ENCODE results near the gene SOD3.
A peak's percentile ranks its signal among the peaks of the same experiment; 100 is the strongest.

Gene SOD3

DNA sequence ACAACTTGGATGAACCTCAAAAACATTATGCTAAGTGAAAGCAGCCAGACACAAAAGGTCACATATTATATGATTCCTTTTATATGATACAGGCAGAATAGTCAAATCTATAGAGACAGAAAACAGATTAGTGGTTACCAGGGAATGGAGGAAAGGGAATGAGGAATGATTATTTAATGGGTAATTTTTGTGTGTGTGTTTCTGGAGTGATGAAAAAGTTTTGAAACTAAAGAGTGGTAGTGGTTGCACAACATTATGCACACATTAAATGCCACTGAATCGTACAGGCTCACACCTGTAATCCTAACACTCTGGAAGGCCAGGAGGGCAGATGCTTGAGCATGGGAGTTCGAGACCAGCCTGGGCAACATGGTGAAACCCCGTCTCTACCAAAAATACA is 19.6 kb upstream of the SOD3 start:
- DNase-seq = no peak

DNA sequence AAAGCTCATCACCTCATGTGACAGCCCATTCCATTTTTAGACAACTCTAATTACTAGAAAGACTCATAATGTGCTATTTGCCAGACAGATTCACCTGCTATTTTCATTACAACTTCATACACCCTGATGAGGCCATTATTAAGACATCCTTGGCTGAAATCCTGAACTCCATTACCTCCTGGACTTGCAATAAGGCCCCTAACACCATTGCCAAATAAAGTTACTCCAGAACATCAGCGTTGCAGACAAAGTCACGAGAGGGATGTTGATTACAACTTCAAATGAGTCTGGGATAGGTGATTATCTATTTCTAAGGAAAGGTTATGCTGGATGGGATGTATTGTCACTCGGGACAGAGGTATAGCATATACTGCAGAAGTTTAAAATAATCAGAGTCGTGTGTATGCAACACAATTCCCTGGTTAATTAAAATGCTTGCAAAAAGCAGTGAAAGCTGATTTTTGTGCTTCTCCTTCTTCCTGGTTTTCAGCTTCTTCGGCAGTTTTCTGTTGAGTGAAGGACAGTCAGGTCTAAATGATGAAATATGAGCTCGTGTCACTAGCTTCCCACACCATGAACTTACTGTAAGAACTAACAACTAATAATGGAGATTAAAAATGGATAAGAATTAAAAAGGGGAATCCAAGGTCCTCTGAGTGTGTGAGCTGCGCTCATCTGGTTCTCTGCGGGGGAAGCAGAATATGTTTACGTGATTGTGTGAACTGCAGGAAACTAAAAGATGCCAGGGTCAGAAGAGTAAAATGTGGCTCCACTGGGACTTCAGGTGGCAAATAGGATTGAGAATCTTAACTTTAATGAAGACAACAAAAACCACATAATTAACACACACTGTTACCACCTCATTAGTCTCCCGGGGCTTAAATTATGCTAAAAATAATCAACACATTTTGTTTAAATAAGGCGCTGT is 17.6 kb upstream of the SOD3 start:
- no peak for DNase-seq

DNA sequence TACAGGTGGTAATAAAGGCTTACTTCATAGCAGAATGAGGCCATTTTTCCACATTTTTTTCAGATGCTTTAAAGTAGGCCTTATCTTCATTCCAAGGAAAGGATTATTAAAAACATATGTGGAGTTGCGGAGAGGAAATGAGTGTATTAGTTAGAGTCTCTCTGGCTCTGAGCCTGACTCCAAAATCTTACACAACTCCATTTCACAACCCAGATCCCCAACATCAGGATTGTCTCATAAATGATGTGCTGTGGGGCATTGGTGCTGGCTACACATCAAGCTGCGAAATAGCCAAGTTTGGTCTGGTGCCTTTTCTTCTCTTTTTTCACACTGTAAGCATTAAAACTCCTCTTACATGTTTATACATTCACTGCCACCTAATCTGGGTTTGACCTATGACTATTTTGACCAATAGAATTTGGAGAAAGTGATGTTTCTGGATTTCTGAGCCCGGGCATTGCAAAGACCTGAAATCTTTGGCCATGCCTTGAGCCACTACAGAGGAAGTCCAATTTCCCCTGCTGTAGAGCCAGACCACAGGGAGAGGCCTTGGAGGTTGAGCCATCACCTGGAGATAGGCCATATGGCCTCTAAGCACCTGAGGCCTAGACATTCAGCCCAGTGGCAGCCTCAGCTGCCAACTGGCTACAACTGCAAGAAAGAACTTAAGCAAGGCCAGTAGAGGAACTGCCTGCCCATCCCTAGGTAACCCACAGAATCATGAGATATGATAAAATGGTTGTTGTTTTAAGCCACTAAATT is 16.7 kb upstream of the SOD3 start:
- no peak for DNase-seq

DNA sequence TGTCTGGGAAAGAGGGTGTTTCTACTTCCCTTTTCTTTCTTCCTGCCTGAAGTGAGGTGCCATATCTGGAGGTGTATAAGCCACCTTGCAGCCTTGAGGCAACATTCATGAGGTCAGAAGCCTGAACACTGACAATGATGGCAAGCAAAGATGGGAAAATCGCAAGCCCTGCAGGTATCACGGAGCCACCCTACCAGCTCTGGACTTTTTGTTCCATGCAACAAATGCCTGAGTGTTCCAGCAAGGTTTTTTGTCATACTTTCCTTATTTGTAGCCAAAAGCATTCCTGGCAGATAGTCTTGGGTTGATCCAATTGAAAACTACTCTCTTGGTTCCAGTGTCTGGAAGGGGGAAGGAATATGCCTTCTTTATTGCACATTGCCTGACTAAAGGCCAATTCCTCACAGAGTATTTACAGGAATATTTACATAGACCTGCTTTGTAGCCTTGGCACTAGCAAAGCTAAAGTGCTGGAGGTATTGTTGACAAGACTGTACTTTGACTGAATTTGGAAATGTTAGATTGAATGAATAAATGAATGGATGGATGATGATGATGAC is 14.4 kb upstream of the SOD3 start:
- DNase-seq = no peak

DNA sequence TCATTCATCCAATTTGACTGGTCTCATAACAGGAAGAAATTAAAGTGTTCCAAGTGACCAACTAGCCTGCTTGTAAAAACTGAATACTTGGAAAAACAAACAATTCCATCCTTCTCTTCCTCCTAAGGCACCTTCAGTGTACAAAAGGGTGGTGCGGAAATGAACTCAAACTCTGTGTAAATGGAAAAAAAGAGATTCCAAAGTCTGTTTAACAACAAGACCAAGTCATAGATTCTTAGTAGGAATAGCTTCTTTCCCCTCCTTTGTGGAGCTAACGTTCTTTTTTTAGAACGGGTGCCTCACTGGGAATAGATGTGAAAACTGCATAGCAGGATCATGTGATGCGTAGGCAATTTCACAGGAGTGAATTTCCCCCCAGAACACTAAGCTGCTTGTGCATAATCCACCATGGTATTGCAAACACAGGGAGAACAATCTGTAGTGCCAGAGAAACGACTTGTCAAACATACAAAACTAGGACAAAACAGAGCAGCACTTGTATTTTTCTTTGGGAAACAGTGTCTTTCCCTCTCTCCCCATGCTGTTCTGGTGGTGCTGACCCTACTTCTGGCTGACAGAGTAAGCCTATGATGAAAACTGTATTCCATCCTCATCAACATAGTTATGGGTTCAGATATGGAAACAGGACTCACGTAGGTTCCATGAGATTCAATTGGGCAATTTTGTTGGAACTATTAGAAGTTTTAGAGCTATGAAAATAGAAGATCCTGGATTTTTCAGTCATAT is 13.2 kb upstream of the SOD3 start:
- no peak for DNase-seq

DNA sequence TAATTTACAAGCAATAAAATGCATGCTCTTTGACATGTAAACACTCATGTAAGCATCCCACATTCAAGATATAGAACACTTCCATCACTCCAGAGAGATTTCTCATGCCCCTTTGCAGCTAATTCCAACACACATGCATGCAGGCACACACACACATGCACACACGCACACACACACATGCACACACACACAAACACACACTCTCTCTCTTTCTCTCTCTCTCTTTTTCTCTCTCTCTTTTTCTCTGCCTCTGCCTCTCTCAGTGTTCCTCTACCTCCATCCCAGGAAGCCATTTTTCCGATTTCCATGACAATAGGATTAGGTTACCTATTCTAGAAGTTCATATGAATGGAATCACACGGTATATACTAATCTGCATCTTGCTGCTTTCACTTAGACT is 11.9 kb upstream of the SOD3 start:
- no peak for DNase-seq

DNA sequence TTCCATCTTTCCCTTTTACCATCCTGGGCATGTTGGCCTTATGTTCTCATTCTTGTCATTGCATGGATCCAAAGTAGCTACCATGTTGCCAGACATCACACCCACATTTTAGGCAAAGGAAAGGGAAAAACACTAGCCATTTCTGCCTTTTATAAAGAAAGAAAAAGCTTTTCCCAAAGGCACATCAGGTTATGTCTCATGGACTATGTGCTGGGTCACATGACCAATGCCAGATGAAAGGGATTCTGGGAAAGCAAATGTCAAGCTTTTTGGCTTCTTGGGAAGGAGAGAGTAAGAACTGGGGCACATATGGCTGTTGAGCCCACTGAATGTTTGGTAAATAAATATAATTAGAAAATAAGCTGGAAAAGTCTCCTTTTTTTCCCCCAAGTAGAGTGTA is 4.3 kb upstream of the SOD3 start:
- no peak for DNase-seq

DNA sequence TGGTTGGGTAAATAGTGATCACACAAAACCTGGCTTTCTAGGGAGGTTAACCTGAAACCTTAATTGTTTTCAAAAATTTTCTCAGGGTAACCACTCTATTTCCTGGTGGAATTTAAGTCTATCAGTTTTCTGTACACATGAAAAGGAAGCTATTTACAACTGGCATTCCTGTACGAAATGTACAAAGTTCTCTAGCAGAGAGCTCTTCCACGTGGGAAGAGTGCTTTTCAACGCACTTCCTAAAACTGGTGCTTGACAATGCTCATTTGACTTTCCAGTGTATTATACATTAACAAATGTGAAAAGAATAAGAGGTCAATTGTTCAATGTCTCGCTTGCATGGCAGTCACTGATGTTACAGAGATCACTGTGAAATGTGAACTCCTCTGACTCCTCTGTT is 2.8 kb upstream of the SOD3 start:
- DNase-seq = no peak

DNA sequence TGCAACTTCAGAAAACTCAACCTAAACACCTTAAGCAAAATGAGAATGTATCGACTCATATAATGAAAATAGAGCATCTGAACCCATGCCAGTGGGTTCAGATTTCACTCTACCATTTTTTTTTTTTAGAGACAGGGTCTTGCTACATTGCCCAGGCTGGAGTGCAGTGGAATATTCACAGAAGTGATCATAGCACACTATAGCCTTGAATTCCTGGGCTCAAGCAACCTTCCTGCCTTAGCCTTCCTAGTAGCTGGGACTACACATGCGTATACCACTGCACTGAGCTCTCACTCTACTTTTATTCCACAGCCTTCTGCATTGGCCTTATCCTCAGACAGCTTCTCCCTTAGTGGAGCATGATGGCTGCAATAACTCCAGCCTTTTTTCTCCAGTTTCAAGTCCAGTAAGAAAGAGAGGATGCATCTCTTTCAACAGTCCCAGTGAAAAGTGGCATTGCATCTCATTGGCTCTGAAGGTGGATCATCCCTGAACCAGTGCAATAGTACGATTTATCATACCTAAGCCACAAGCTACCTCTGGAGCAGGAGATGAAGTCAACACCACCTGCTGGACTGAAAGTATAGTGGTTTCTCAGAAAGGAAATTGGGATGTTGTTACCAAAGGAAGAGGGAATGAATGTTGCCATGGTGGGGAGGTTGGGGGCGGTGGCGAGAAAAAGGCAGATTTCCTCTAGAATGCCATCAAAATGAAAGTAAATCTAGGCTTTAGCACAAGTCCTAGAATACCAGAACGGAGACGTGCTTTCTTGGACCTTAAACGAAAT is 2.0 kb upstream of the SOD3 start:
- DNase-seq = peak; percentile 6

DNA sequence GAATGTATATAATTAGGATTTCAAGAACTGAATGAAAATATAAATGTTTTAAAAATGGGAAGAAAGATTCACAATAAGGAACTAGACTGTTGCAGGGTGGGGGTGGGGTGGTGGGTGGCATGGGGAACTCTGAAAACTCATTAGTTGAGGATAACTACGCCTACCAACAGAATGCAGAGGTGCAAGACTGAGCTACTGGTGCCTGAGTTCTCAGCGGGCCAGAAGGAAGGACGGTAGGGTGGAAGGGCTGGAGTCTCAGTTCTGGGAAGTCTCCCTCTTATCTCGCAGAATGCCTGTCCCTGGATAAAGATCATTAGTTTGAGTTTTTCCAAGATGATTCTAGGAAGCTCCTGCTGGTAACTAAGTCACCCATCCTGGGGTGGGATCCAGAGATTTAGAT is 1.3 kb upstream of the SOD3 start:
- DNase-seq = no peak

DNA sequence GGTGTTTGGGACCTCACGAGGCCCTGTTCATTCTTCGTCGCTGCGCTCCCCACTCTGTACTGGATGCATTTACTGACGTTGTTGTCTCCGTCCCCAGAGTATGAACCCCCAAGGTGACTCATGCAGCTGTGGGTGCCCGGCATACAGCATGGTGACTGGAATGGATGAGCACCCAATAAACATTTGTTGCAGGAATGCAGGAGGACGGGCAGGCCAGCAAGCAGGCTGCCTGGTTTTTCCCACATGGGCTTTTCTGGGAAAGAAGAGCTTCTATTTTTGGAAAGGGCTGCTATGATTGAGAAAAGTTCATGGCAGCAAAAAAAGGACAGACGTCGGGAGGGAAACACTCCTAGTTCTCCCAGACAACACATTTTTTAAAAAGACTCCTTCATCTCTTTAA is 893 bp upstream of the SOD3 start:
- no peak for DNase-seq

DNA sequence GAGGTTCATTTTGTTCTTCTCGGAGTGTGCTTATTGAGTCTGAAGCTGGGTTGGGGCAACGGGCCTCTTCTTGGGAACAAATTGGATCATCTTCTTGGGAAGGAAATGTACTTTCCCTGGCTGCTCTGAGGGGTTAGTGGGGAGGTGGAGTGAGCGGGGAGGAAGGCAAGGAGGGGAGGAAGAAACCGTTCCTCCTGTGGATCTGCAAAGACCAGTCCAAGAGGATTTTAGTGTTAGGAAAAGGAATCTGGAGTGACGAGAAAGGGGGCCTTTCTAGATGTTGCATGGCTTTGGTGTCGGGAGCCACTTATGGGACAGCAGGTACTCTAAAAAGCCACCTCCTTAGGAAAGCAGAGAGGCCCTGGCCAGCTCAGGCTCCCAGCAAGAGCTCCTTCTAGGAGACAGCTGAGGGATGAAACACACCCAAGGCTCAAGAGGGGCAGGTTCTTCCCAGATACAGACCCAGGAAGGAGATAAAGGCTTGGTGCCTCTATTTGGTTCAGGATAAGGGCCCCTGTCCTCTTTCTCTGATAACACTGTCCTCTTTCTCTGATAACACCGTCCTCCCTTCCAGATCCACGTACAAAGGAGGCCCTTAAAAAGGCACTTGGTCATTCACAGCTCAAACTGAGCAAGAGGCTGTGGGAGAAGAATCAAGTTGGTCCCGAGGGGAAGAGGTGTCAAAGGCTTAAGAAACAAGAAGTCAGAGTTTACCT is 451 bp downstream of the SOD3 start:
- no peak for DNase-seq

DNA sequence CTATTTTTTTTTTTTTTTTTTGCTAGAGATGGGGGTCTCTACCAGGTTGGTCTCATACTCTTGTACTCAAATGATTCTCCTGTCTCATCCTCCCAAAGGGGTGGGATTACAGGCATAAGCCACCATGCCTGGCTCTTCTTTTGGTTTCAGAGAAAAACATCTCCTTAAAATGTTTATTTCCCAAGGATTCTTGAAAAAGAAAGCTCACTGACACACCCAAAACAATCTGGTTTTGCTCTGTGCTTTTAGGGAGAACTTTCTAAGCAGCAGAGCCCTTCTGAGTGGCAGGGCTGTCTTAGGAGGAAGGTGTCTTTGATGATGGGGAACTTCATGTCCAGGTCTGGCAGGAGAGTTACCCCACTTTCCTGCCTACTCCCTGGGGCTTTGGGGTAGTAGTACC is 1.2 kb downstream of the SOD3 start:
- no peak for DNase-seq

DNA sequence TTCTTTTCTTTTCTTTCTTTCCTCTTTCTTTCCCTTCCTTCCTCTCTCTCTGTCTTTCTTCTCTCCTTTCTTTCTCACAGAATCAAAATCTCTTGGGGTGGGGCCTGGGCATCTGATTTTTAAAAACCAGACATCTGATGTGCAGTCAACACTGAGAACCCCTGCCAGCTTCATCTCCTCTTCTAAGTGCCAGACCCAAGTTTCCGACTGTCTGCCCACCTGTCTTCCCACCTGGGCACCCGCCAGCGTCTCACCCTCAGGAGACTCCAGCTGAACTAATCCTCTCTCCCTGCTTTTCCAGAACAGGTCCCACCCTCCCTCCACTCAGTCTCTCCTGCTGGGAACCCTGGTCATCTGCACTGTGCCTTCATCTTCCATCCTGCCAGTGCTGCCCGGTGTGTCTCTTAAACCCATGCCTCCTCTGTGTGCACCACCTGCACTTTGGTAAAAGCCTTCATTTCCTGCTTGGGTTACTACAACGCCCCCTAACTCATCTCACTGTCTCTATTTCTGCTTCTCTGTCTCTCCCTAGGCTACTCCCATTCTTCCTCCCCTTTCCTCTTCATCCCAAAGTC is 2.8 kb downstream of the SOD3 start:
- DNase-seq = no peak

DNA sequence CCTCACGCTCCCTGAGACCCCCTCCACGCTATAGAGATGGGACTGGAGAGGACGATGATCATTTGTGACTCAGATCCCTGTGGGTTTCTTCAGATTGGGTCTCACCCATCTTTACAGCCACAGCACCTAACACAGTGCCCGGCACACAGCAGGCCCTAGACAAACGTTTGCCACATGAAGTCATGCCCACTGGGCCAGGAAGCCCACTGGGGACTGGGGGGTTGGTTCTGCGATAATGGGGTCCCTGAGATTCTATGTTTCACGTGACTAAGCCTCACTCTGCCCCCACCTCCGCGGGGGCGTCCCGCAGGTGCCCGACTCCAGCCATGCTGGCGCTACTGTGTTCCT is 3.8 kb downstream of the SOD3 start:
- DNase-seq = no peak

DNA sequence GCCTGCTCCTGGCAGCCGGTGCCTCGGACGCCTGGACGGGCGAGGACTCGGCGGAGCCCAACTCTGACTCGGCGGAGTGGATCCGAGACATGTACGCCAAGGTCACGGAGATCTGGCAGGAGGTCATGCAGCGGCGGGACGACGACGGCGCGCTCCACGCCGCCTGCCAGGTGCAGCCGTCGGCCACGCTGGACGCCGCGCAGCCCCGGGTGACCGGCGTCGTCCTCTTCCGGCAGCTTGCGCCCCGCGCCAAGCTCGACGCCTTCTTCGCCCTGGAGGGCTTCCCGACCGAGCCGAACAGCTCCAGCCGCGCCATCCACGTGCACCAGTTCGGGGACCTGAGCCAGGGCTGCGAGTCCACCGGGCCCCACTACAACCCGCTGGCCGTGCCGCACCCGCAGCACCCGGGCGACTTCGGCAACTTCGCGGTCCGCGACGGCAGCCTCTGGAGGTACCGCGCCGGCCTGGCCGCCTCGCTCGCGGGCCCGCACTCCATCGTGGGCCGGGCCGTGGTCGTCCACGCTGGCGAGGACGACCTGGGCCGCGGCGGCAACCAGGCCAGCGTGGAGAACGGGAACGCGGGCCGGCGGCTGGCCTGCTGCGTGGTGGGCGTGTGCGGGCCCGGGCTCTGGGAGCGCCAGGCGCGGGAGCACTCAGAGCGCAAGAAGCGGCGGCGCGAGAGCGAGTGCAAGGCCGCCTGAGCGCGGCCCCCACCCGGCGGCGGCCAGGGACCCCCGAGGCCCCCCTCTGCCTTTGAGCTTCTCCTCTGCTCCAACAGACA is 4.4 kb downstream of the SOD3 start:
- no peak for DNase-seq

DNA sequence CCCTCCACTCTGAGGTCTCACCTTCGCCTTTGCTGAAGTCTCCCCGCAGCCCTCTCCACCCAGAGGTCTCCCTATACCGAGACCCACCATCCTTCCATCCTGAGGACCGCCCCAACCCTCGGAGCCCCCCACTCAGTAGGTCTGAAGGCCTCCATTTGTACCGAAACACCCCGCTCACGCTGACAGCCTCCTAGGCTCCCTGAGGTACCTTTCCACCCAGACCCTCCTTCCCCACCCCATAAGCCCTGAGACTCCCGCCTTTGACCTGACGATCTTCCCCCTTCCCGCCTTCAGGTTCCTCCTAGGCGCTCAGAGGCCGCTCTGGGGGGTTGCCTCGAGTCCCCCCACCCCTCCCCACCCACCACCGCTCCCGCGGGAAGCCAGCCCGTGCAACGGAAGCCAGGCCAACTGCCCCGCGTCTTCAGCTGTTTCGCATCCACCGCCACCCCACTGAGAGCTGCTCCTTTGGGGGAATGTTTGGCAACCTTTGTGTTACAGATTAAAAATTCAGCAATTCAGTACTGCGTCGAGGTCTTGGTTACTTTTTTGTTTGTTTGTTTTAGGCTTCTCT is 5.0 kb downstream of the SOD3 start:
- no peak for DNase-seq

DNA sequence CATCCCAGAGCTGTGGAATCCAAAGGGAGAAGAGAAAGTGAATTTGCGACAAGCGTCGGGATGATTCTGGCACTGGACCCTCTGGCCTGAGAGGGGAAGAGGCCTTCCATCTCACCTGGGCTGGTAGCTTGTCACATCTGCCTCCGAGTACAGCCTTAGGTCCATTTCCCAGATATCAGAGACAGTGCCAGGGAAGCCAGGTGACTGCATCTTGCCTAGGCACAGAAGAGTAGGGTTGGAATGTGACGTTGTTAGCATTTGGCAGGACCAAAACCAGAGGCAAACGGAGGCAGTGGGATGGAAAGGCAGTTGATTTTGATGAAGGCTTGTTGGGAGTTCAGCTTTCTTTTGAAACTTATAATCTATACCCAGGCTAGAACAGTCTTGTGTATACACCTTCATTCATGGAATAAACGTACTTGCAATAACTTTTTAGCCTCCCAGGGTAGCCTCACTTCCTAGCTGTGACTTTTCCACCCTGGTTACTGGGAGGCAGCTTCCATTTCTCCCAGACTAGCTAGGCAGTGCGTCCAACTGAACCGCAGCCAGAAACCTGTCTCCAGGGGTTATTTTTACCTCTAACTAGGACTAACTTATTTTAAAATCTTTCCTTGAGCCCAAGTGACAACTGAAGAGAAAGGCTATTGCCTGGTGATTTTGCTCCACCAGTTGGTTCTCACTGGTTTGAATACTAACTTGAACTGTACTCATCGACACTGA is 5.9 kb downstream of the SOD3 start:
- no peak for DNase-seq

DNA sequence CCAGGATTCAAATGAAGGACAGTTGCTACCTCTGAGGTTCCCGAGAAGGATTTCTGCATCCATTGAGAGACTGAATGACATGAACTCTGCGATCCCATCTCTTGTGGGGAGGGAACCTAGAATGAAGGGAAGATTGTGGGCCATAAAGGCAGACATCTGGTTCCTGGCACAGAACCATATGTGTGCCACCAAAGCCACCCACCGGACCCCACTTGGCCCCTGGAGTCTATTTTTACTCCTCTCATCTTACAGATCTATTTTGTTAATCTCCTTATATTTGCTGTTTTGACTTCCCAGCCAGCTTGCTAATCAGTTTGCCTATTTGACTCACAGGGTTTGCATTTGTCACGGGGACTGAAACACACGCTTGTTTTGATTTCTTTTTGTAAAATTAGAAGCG is 7.3 kb downstream of the SOD3 start:
- no peak for DNase-seq

DNA sequence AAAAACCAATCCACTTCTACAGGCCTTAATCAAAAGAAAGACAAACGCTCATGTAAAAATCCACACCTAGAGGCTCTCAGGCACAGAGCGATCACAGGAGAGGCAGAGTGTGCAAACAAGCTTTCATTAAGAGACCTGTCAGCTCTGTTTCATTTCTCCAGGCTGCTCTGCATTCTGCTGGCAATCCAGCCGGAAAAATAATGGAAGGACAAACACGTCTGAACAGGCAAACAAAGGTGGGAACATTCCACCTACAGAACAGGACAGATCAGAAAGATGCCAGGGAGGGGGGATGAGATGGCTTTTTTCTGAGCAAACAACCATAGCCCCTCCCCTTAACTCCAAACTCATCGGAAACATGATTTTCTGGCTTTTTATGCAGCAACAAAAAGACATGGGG is 9.7 kb downstream of the SOD3 start:
- DNase-seq = peak; percentile 42
